Stimulated activated effector memory CD8-positive, alpha-beta T cell treated with anti-CD3 and anti-CD28 coated beads, Interleukin-12 subunit alpha, Interleukin-12 subunit beta, amount 100 ng/mL, for 72 hours (primary cell): ENCODE results near the gene GRIK4.

ENCODE experiments used
- ATAC-seq: fragments of 150-1000 bp; cut with Tn5 transposase; 2 replicates; pipeline ENCODE4 v1.10.0; 2021
- DNase-seq, 2 donors: peaks; one replicate each; pipeline ENCODE4 v3.0.0; 2021 to 2022; ENCODE audit warnings: low spot score in 2 of 2
- H3K27ac Mint-ChIP-seq: one replicate; pipeline ENCODE4 v1.8.0; 2022; ENCODE audit warnings: mild to moderate bottlenecking, mixed read lengths
- H3K36me3 Mint-ChIP-seq: one replicate; pipeline ENCODE4 v1.8.0; 2022; ENCODE audit warnings: mild to moderate bottlenecking, mixed read lengths
- H3K4me1 Mint-ChIP-seq: one replicate; pipeline ENCODE4 v1.8.0; 2022; ENCODE audit warnings: mixed read lengths
- H3K4me3 Mint-ChIP-seq: one replicate; pipeline ENCODE4 v1.8.0; 2022; ENCODE audit warnings: mild to moderate bottlenecking, mixed read lengths
- H3K9me3 Mint-ChIP-seq: one replicate; pipeline ENCODE4 v1.8.0; 2022; ENCODE audit warnings: mixed read lengths

Gene GRIK4

DNA sequence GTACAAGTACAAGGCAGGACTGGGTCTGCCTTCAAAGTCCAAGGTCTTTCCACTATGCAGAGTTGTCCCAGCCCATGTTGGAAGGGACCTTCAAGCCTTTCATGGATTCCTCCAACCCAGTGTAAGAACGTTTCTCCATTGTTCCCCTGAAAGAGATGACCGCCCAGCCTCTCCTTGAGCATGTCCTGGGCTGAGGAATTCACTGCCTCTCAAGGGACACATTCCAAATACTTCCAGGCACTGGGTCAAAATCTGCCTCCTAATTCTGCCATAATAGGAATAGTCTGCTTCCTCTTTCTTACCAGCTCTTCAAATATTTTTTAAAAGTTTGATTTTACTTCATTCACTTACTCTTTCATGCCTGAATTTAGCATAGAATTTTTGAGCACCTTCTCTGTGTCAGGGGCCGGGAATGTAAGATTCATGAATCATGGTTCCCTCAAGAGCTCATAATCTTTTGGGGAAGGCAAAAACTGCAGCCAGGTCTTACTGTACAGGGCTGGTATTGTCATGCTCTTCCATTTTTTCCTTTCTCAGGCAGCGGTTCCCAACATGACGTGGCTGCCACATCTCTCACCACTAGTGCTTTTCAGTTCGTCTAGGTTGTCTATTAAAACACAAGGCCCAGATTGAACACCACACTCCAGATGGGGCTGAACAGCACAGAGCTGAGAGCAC, 369.1 kb downstream of the GRIK4 start:
- Mint-ChIP-seq H3K27ac (no peak overlapping the region), H3K36me3 (peaks cover 9% of the 10 kb centered on the region), H3K9me3 (peaks cover 6% of the 10 kb centered on the region), H3K4me3 (no peak overlapping the region), H3K4me1 (no peaks in the 10 kb centered on the region)
- no peak for DNase-seq
- ATAC-seq: no peak

DNA sequence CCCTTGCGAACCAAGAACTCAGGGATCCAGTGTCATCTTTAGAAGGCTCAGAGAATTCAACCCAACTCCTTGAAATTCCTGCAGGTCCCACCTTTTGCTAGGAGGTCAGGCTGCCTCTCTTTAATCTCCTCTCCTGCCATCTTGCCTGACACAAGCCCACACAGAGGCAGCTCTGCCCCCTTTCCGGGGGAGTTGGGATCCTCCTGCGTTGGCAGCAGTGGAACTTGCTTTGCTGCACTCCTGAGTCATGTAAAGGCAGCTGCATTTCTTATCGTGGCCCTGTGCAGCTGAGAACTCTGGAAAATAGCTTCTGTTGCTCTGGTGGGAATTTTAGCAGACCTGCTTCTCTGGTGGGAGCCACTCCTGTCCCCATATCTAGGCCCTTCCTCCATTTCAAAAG, 370.0 kb downstream of the GRIK4 start:
- Mint-ChIP-seq H3K4me3 (no peak overlapping the region), H3K36me3 (no peaks in the 10 kb centered on the region), H3K27ac (no peak overlapping the region), H3K4me1 (no peaks in the 10 kb centered on the region), H3K9me3 (no peaks in the 10 kb centered on the region)
- ATAC-seq (no peak), DNase-seq (no peak)

DNA sequence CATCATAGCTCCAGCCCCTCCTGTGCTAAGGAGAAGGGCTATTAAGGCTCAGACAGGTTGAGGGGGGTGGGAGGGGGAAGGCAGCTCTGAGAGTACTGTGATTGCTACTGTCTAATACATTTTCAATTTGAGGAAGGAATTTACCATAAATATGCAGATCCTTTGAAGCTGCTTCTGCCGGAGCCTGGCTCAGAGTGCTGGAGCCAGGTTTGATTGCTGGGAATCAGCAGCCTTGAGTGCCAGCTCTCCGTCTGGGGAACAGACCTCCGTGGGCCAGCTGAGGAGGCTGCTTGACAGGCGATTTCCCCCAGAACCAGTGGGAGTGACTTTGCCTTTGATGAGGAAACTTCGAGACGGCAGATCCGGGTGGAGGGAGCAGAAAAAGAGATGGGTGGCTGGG, 370.6 kb downstream of the GRIK4 start:
- Mint-ChIP-seq H3K9me3 (no peaks in the 10 kb centered on the region), H3K27ac (no peak overlapping the region), H3K36me3 (no peaks in the 10 kb centered on the region), H3K4me1 (no peaks in the 10 kb centered on the region), H3K4me3 (no peak overlapping the region)
- no peak for ATAC-seq
- DNase-seq: no peak

DNA sequence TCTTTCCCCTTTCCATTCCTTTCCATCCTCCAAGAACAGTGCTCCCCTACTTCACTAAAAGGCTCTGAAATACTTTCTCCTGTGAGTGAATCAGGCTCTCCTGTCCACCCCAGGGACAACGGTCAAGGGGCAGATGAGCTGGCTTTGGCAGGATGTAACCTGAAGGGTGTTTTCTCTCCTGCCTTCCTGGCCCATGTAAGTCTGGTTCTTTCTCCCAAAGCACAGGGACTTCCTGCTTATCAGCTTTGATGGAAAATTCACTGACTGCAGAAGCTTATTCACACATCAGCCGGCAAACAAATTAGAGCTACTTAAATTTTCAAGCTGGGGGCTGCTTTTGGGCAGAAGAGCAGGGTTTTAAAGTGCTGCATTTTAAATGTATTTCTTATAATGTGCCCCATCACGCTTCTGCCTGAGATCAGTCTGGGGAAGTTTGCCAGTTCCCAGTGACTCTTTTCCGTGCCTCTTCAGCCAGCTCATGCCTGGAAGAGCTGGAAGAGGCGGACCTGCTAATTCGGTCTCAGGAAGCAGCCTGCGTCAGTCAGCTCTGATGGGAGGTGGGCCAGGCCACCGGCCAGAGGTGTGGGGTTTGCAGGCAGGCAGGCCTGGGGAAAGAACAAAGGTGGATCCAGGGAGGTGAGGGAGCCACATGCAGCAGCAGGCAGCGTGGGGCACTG, 372.0 kb downstream of the GRIK4 start:
- Mint-ChIP-seq H3K27ac (no peak overlapping the region), H3K36me3 (no peaks in the 10 kb centered on the region), H3K9me3 (no peaks in the 10 kb centered on the region), H3K4me1 (no peaks in the 10 kb centered on the region), H3K4me3 (no peak overlapping the region)
- ATAC-seq (no peak), DNase-seq (no peak)

DNA sequence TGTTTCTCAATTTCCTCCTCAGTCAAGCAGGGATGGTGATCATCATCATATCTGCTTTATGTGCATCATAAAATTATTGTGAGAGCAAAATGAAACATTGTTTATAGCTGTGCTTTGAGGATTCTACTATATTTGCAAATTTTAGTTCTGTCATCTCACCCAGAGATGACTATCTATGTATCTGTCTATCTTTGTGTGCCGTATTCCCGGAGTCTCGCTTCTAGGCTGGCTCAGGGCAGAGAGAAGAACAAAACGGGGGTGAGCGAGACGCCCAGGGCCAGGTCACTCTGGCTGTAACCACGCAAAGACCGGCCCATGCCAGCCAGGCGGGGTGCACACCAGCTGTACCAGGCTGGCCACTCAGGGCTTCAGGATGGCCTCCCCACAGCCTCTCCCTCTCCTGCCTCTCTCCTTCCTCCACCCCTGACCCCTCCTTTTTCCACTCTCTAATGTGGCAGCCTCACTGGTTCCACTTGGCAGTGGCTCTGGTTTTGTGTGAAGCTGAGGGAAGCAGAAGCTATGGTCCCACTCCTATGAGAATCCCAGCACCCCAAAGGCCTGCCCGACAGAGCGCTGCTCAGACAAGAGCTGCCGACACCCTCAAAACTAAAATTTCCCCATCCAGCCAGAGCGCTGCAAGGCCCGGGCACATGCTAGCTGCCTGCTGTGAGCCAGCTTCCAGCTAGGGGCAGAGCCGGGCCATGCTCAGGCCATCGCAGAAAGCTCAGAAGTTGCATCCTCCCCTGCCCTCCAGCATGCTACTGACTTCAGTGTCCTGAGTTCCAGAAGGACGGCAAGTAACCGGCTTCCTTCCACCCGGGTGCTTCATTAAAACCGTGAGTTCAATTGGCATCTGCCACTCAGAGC, 372.8 kb downstream of the GRIK4 start:
- no peak overlapping the region for H3K27ac Mint-ChIP-seq
- H3K4me3 Mint-ChIP-seq: no peak overlapping the region
- H3K4me1 Mint-ChIP-seq: no peaks in the 10 kb centered on the region
- DNase-seq (no peak), ATAC-seq (no peak)
- no peaks in the 10 kb centered on the region for H3K36me3 Mint-ChIP-seq
- H3K9me3 Mint-ChIP-seq: no peaks in the 10 kb centered on the region

DNA sequence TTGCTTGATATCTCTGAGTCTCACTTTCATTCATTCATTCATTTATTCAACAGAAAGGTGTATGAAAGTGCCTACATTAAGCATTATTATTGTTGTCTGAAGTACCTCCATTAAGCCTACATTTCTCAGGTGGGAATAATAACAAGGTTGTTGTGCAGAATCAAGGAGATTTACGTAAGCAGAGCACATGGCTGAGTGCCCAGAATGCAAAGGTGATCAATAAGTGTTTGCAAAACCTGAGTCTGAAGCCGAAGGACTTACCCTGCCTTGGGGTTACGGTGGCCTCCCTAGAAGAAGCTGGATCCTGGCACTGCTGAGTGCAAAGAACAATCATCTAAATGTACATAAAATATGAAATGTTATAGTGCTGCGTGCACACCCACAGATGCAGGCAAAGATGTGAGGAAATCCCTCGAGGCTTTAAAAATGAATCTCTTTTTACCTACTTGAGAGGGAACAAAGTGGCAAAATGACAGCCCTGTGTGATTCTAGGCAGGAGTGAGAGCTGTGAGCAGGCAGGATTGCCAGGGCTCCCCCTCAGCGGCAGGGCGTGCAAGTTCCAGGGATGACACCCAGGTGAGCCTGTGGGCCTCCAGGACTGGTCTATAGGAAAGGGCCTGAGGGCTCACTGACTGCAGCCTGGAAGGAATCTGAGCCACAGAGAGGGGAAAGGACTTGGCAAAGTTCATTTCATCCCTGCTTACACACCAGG, 379.2 kb downstream of the GRIK4 start:
- H3K4me1 Mint-ChIP-seq: no peaks in the 10 kb centered on the region
- ATAC-seq (no peak), DNase-seq (no peak)
- H3K27ac Mint-ChIP-seq: no peak overlapping the region
- H3K4me3 Mint-ChIP-seq: no peak overlapping the region
- no peaks in the 10 kb centered on the region for H3K36me3 Mint-ChIP-seq
- H3K9me3 Mint-ChIP-seq: no peaks in the 10 kb centered on the region

DNA sequence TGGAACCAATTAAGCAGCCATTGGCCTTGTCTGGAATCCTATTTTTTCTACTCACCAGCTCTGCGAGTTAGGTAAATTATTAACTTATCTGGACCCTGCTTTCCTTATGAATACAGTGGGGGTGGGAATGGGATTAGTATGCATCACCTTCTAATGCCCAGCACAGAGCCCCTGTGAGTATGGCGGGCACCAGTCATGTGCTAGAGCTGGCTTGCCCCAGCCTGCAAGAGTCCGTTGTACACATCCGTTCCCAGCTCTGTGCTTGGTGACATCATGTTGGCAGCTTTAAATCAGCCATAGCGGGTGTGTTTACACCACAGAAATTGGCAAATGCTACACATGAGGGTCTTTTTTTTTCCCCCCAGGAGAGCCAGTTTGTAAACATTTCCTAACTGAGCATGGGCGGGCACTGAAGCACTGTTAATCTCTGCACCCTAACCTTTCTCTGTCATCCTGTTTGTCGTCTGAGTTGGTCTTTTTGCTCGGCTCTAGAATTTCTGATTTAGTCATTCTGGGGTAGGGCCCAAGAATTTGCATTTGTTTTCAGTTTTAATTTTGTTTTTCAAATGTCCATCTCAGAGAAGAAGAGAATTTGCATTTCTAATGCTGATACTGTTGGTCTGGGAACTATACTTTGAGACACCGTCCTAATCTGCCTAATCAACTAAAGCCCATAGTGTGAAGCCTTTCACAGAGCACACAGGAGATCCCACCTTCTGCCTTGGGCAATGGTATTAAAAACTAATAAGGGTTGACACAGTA, 382.1 kb downstream of the GRIK4 start:
- H3K4me1 Mint-ChIP-seq: no peaks in the 10 kb centered on the region
- H3K36me3 Mint-ChIP-seq: no peaks in the 10 kb centered on the region

DNA sequence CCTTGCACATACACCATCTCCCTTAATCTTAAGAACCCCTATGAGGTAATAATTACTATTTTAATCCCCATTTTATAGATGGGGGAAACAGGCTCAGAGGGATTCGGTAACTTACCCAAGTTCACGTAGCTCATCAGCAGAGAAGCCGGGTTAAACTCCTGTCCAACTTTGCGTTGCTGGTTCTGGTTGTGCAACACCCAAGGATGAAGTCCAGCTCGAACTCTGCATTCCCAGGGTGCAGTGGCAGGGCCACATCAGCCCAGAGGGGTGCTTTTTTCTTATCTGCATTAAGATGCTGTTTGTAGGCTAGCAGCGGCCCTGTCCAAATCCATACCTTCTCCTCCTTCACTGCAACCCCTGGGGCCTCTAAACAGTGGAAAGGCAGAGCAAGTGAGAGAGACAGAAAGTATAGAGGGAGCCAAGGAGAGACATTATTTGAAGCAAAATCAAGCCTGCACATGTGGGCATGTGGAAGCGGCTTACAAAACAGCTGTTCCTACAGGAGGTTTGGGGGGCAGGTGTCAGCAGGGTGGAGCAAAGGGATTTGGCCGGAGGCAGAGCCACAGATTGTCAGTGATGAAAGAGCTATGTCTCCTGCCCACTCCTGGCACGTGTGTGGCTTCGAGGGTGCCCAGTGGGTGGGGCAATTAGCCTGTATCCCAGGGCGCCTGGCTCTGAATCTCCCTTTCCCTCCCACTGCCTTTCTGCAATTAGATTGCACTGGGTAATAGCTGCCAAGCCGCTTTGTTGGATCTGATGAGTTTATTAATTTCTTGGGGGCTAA, 382.8 kb downstream of the GRIK4 start:
- no peaks in the 10 kb centered on the region for H3K36me3 Mint-ChIP-seq
- no peak for ATAC-seq
- no peaks in the 10 kb centered on the region for H3K4me1 Mint-ChIP-seq
- no peak overlapping the region for H3K4me3 Mint-ChIP-seq
- DNase-seq: no peak
- no peak overlapping the region for H3K27ac Mint-ChIP-seq
- no peaks in the 10 kb centered on the region for H3K9me3 Mint-ChIP-seq

More for the DNA sequence above, 382.1 kb downstream of the GRIK4 start:
- H3K27ac Mint-ChIP-seq: no peak overlapping the region
- no peaks in the 10 kb centered on the region for H3K9me3 Mint-ChIP-seq
- ATAC-seq (no peak), DNase-seq (no peak)
- H3K4me3 Mint-ChIP-seq: no peak overlapping the region

DNA sequence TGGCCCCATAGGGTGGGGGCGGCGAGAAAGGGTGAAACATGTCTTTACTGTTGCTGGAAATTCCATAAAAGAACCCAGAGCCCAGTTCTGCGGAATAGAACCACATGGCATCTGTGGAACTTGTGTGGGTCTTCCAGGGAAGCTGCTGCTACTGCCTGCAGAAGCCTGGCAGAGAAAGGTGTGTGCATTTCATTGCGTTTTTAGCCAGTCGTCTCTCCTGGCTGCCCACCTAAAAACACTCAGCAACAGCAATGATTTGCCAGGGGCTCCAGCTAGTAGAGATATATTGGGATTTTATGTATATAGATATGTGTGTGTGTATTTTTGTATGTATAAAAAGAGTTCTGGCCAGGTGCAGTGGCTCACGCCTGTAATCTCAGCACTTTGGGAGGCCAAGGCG, 385.1 kb downstream of the GRIK4 start:
- H3K36me3 Mint-ChIP-seq: no peaks in the 10 kb centered on the region
- DNase-seq: no peak
- ATAC-seq: no peak
- H3K9me3 Mint-ChIP-seq: no peaks in the 10 kb centered on the region
- H3K4me3 Mint-ChIP-seq: no peak overlapping the region
- no peak overlapping the region for H3K27ac Mint-ChIP-seq
- no peaks in the 10 kb centered on the region for H3K4me1 Mint-ChIP-seq

DNA sequence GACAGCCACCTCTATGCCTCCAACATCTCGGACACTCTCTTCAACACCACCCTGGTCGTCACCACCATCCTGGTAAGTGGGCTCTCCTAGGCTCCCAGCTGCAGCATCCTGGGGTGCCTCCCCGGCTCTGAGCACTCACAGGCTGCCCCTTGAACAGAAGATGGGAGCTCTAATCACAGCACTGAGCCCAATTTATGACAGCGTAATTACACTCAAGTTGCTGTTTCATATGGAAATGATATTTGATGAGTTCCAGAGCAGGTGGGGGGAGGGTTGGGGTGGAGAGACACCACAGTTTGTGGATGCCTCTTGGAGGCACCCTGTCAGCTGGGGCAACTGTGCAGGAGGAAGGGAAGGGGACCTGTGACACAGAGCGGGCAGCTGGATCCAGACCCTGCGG, 387.0 kb downstream of the GRIK4 start:
- Mint-ChIP-seq H3K4me3 (no peak overlapping the region), H3K4me1 (no peaks in the 10 kb centered on the region), H3K27ac (no peak overlapping the region), H3K36me3 (no peaks in the 10 kb centered on the region), H3K9me3 (no peaks in the 10 kb centered on the region)
- no peak for DNase-seq
- ATAC-seq: no peak

DNA sequence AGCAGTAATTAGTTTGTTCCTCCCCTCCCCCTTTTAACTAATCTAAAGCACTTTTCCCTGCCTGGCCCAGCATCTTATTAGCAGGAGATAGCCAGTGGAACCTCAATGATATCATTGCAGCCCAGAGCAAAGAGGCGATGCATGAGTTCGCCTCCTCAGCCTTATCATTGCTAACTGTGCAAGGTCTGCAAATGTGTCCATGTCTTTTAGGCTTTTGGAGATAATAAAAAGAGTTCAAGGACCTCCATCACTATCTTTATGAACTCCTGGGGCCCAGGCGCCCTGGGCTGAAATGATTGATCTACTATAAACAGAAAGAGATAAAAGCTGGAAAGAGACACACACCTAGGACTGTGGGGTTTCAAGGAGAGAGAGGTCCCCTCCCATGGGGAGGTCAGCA, 388.2 kb downstream of the GRIK4 start:
- no peaks in the 10 kb centered on the region for H3K9me3 Mint-ChIP-seq
- no peak overlapping the region for H3K27ac Mint-ChIP-seq
- no peak overlapping the region for H3K4me3 Mint-ChIP-seq
- H3K4me1 Mint-ChIP-seq: no peaks in the 10 kb centered on the region
- DNase-seq: no peak
- H3K36me3 Mint-ChIP-seq: no peaks in the 10 kb centered on the region
- ATAC-seq: no peak

DNA sequence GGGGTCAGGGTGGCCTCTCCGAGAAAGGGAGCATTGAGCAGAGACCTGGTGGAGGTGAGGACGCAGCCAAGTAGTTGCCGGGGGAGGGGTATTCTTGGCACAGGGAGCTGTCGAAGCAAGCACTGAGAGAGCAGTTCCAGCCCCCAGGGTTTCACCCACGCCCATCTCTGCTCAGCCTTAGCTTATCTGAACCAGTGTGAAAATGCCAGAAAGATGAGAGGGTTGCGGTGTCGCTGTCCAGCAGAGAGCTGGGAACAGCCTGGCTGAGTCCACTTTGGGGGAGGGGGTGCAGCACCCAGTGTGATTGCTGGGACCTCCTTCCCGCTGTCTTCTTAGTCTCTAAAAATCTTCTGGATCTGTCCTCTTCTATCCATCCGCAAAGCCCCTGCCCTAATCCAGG, 389.1 kb downstream of the GRIK4 start:
- DNase-seq (no peak), ATAC-seq (no peak)
- Mint-ChIP-seq H3K4me1 (no peaks in the 10 kb centered on the region), H3K27ac (no peak overlapping the region), H3K36me3 (no peaks in the 10 kb centered on the region), H3K4me3 (no peak overlapping the region), H3K9me3 (no peaks in the 10 kb centered on the region)

DNA sequence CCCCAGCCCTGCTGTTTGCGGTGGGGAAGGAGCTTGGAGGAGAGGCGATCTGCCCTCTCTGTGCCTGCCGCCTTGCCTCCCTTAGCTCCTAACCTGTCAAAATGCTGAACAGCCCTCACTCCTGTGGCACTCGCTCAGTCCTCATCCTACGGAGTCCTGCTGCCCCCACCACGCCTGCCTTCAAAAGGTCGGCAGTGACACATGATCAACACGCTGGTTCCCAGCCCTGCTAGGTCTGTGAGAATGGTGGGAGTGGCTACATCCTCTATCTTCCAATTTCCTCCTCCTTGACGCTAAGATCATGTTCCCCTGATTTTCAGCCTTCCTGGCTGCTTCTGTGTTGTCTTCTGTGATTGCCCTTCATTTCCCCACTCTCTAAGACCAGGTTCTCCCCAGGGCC, 392.1 kb downstream of the GRIK4 start:
- no peaks in the 10 kb centered on the region for H3K9me3 Mint-ChIP-seq
- H3K4me3 Mint-ChIP-seq: no peak overlapping the region
- H3K27ac Mint-ChIP-seq: no peak overlapping the region
- H3K4me1 Mint-ChIP-seq: no peaks in the 10 kb centered on the region
- no peak for ATAC-seq
- H3K36me3 Mint-ChIP-seq: no peaks in the 10 kb centered on the region
- DNase-seq: no peak

DNA sequence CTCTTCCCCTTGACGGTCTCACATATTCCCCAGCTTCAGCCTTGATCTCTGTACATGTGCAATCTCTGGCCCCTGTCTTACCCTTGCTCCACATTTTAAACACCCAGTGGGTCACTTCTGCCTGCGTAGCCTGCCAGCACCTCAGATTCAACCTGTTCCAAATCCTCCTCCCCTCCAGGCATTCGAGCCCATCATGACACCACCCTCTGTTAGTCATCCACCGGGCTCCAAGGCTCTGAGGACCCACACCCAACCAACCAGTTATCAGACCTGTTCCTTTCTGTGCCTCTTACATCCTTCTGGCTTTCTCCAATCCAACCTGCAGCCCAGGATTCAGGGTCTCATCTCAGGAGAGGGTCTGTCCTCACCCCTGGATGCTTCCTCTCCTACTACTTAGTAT, 392.6 kb downstream of the GRIK4 start:
- Mint-ChIP-seq H3K36me3 (no peaks in the 10 kb centered on the region), H3K9me3 (no peaks in the 10 kb centered on the region), H3K4me1 (no peaks in the 10 kb centered on the region), H3K4me3 (no peak overlapping the region), H3K27ac (no peak overlapping the region)
- no peak for ATAC-seq
- no peak for DNase-seq
